B cell (primary cell): ENCODE data around the gene ERVW-1.

ENCODE experiments used
- EZH2 ChIP-seq: IDR thresholded peaks from 2 replicates; pipeline ENCODE4 v1.6.1; 2012; ENCODE audit warnings: borderline replicate concordance, low read depth, mild to moderate bottlenecking, moderate library complexity, low read length; ENCODE audit not compliant: insufficient read depth, poor library complexity, severe bottlenecking
- TF ChIP-seq, protein P1 (sequence below): fragments of 200-600 bp; IDR thresholded peaks from one replicate; pipeline ENCODE4 v1.8.0; 2022; ENCODE audit warnings: antibody characterized with exemption, mild to moderate bottlenecking

- TF ChIP-seq, protein P1, sequence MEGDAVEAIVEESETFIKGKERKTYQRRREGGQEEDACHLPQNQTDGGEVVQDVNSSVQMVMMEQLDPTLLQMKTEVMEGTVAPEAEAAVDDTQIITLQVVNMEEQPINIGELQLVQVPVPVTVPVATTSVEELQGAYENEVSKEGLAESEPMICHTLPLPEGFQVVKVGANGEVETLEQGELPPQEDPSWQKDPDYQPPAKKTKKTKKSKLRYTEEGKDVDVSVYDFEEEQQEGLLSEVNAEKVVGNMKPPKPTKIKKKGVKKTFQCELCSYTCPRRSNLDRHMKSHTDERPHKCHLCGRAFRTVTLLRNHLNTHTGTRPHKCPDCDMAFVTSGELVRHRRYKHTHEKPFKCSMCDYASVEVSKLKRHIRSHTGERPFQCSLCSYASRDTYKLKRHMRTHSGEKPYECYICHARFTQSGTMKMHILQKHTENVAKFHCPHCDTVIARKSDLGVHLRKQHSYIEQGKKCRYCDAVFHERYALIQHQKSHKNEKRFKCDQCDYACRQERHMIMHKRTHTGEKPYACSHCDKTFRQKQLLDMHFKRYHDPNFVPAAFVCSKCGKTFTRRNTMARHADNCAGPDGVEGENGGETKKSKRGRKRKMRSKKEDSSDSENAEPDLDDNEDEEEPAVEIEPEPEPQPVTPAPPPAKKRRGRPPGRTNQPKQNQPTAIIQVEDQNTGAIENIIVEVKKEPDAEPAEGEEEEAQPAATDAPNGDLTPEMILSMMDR: no peak
- no peak for TF ChIP-seq EZH2
These were observed 52.3 kb downstream of the ERVW-1 start for GRCh38 chr7:92425311-92425947.
